IPS DF 19.7 (cell line): Measurements from ENCODE around the gene SRGAP1.
"Not testable (repeated sequence)": the region's sequence is repeated elsewhere in the genome, so short reads cannot be mapped to it uniquely, and the experiment has no call there.

Experiments used
- DNase-seq: peaks from one replicate; pipeline ENCODE4 v3.0.0-alpha.2; 2013; ENCODE audit warnings: low read depth, low spot score

The SRGAP1 gene

DNA sequence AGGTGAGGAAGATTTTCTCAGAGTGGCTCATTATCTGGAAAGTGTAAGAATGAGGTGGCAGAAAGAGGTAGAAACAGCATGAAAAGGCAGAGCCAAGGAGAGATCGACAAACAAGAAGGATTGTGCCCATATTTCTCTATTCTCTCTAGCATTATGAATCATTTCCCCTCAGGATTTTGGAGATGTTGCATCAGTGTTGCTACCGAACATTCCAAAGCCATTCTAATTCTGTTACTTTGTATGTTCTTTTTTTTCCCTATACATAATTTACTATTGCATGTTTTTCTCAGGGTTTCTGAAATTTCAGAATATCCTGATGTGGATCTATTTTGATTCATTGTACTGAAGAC, 316.2 kb downstream of the SRGAP1 start:
- no peak for DNase-seq

- not testable (repeated sequence) for DNase-seq
Measured at GRCh38 chr12:64166606-64167005, 322.1 kb downstream of the SRGAP1 start.

DNA sequence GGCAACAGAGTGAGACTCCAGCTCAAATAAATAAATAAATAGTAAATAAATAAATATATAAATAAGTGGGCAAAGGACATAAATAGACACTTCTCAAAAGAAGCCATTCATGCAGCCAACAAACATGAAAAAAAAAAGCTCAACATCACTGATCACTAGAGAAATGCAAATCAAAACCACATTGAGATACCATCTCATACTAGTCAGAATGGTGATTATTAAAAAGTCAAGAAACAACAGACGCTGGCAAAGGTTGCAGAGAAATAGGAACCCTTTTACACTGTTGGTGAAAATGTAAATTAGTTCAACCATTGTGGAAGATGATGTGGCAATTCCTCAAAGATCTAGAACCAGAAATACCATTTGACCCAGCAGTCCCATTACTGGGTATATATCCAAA, 322.5 kb downstream of the SRGAP1 start:
- not testable (repeated sequence) for DNase-seq

DNA sequence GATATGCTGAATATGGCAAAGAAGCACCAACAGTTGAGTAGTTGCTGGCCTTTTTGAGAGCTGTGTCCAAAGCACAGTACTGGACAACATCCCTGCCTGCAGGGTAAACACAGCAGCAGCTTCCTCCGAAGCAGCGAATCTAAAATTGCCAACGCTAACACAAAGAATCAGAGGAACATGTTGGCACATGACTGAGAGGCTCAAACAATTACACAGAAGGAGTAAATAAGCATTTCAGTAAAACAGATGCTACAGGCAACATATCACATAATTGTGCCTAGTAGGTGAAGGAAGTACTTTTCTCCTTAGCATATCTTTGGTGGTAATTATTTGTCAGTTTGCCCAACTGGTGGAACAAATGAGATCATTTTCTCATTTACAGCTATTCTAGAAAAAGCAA, 325.5 kb downstream of the SRGAP1 start:
- DNase-seq = no peak

- no peak for DNase-seq
Measured at GRCh38 chr12:64170730-64171129, 326.2 kb downstream of the SRGAP1 start.

- no peak for DNase-seq
Measured at GRCh38 chr12:64171715-64172114, 327.2 kb downstream of the SRGAP1 start.

DNA sequence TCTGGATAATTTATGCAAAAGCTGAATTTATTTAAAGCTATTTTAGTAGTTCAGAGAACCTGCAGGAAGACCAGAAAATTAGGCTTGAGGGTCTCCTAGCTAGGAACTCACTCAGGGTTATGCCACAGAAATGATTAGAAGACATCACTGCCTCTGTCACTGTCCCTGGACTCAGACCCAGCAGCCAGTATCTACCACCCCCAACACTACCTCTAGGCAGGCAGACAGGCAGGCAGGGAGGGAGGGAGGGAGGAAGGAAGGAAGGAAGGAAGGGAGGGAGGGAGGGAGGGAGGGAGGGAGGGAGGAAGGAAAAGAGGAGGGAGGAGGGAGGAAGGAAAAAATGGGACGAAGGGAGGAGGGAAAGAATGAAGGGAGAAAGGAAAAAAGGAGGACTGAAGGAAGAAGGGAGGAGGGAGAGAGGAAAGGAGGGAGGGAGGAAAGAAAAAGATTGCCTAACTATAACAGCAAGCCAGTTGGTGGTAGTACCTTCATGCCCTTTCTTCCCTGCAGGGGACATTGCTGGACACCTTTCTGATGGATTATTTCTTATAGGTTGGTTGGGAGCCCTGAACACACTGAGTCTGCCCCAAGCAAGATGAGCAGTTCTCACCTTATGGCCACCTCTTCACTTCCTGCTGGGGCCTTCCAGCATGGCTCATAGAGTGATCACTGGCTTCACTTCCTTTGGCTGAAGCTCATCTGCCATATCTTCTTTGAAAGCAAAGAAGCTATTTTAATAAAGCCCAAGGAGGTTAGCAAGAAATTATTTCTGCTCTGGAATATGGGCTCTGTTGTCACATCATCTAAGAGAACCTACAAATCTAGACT, 327.9 kb downstream of the SRGAP1 start:
- DNase-seq = no peak

DNA sequence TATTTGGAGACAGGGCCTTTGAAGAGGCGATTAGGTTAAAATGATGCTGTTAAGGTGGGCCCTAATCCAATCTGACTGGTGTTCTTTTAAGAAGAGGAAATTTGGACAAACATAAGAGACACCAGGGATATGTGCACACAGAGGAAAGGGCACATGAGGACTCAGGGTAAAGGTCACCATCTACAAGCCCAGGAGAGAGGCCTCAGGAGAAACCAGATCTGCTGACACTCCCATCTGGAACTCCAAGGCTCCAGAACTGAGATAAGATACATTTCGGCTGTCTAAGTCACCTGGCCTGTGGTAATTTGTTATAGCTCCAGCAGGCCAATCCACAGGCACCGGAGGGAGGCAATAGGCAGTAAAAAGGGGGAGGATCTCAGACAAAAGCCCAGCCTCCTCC, 329.0 kb downstream of the SRGAP1 start:
- no peak for DNase-seq

- peak; percentile 30 for DNase-seq
Measured at GRCh38 chr12:64175254-64175945, 330.9 kb downstream of the SRGAP1 start.

- no peak for DNase-seq
Measured at GRCh38 chr12:64177001-64177400, 332.5 kb downstream of the SRGAP1 start.

DNA sequence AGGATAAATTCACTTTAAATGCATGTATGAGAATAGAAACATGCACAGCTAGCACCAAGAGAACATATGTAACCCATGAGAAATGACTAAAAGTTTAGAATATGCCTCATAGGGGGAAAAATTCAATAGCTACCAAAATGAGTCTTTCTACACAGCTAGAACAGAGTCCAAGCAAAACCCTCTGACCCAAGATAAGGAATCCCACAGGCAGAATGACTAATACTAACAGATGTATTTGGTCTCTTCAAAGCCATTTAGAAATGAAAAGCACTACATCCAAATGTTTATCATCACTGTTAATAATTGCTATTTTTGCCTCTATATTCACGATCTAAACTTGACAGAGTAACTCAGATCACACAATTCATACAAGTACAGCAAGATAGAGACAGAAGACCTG, 333.6 kb downstream of the SRGAP1 start:
- no peak for DNase-seq

DNA sequence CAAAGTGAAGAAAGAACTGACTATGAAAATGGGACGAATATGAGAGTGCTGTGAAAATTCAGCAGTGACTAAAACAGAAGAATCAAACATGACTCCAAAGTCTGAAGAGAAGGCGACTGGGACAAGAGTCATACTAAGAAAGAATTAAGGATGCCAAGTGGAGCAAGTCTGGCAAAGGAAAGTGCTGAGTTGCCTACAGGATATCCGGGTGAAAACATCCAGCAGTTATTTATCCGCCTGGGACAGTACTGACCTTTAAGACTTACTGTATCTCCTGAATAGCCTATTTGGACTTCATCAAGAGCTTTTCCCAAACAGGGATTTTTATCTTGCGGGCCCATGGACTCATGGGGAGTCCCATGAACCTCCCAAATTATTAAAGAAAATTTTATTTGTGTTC, 336.5 kb downstream of the SRGAP1 start:
- no peak for DNase-seq

- no peak for DNase-seq
Measured at GRCh38 chr12:64181430-64182291, 337.2 kb downstream of the SRGAP1 start.

DNA sequence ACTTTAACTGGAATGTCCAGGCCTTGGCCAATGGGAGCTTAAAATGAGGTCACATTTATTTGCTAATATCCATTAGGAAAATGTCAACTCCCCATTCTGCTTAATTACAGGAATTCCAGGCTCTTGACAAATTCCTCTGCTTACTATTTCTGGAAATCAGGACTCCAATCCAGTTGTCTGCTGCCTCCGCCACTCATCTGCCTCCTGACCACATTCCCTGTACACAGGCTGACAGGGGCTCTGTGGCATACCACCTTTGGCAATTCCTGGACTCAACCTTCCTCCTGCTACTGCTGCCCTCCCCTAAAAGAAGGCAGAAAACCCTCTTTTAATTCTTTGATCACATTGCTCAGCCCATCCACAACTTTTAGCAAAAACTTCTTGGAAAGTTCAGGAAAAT, 339.7 kb downstream of the SRGAP1 start:
- no peak for DNase-seq

- no peak for DNase-seq
Measured at GRCh38 chr12:64186789-64187188, 342.3 kb downstream of the SRGAP1 start.

DNA sequence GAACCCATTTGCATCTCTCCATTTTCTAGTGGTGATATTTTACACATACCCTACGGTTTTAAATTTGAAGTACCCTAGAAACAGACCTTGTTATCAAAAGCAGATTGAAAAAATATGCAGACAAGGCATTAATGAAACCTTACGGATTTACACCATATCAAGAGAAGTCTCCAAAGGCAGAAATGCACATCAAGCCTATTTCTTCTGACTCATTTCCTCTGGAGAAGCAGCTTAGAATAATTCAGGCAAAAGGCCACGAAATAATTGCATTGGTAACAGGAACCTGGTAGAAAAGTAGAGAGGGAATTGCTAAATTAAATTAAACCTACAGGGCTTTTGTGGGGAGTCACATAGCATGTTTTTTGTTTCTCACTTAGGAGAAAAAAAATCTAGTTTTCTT, 342.9 kb downstream of the SRGAP1 start:
- DNase-seq = no peak

DNA sequence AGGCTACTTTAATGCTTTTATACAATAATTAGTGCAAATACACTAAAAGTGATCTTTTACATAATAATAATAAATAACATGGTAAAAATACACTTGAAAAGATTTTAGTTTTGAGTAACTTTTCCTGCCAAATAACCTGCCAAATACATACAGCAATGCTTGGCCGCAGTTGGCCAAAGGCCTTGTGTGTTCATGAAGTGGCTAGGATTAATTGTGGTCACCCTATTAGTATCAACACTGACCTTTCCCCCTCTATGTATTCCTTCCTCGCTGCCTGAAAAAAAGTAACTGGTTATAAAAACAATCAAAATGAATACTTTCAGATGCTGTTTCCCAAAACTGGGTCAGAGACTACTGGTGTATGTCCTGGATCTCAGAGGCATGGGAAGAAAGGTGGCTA, 343.3 kb downstream of the SRGAP1 start:
- no peak for DNase-seq

DNA sequence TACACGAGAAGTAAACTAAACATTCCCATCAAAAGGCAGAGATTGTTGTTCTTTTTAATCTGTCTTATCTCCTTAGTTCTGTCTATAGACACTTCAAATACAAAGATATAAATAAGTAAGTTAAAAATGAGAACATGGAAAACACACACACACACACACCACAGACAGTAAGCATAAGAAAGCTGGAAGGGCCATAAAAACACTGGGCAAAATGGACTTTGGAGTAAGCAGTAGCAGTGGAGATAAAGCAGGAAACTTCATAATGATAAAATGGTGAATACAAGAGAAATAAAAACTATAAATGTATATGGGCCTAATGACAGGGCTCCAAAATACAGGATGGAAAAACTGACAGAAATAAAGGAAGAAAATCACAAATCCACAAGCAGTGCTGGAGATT, 345.0 kb downstream of the SRGAP1 start:
- DNase-seq = no peak

- DNase-seq = no peak
Measured at GRCh38 chr12:64190140-64190539, 345.6 kb downstream of the SRGAP1 start.

DNA sequence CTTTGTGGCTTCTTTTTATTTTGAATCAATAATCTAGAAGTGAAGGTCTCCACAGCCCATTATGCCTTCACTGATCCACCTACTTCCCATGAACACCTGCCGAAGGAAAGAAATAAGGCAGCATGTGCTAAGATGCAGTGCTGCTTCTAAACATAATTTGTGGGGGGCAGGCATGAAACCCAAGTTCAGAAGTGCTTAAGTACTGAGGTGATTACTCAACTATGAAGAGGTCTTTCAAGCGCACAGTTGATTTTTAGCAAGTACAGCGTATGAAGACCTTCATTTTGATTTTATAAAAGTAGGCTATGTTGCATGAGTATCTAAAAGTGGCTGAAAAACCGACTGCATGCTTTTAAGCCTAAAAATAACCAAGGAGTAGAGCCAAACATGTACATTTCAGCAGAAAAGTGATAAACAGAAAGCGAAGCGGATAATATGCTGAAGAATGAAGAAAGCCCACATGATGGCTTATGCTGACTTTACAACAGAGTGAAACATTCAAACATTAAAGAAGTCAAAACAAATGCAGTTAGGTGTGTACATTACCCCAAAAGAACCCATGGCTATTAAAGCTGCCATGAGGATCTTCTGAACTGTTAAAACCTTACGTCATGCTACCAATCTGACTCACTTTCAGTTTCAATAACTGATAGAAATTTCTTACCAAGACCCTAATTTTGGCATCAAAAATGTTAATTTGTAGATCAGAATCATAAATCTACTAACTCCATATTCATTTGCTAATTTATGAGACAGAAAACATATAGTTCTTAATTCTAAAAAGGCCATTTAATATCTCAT, 348.3 kb downstream of the SRGAP1 start:
- no peak for DNase-seq

- no peak for DNase-seq
Measured at GRCh38 chr12:64193931-64194330, 349.4 kb downstream of the SRGAP1 start.
